IPS DF 6.9 (cell line): ENCODE data around the gene TMEM120B.

Experiments used
- DNase-seq: peaks from one replicate; pipeline ENCODE4 v3.0.0-alpha.2; 2013; ENCODE audit warnings: low read depth, low spot score
- H3K27ac ChIP-seq: one replicate; pipeline ENCODE4 v1.5.1; 2013; ENCODE audit warnings: low read length, control low read depth
- H3K27me3 ChIP-seq: 2 replicates; pipeline ENCODE4 v1.6.1; 2013; ENCODE audit warnings: mild to moderate bottlenecking, low read length; ENCODE audit not compliant: control insufficient read depth, insufficient read depth
- H3K36me3 ChIP-seq: 2 replicates; pipeline ENCODE4 v1.6.1; 2013; ENCODE audit warnings: low read length; ENCODE audit not compliant: control insufficient read depth, insufficient read depth
- H3K4me1 ChIP-seq: 2 replicates; pipeline ENCODE4 v1.6.1; 2013; ENCODE audit warnings: low read length; ENCODE audit not compliant: control insufficient read depth, insufficient read depth
- H3K4me3 ChIP-seq: 2 replicates; pipeline ENCODE4 v1.5.1; 2013; ENCODE audit warnings: mild to moderate bottlenecking, low read length
- H3K9me3 ChIP-seq: 2 replicates; pipeline ENCODE4 v1.6.1; 2013; ENCODE audit warnings: low read length, inconsistent platforms; ENCODE audit not compliant: control insufficient read depth, insufficient read depth
- WGBS: extraction: QIAGEN DNeasy Blood & Tissue Kit; methylation state at CpG from one replicate; pipeline ENCODE4 v1.1.7; 2013; ENCODE audit warnings: mixed read lengths, missing lambda C conversion rate; ENCODE audit not compliant: insufficient read length, insufficient coverage; 5-methylcytosine and 5-hydroxymethylcytosine counted together

Gene TMEM120B

DNA sequence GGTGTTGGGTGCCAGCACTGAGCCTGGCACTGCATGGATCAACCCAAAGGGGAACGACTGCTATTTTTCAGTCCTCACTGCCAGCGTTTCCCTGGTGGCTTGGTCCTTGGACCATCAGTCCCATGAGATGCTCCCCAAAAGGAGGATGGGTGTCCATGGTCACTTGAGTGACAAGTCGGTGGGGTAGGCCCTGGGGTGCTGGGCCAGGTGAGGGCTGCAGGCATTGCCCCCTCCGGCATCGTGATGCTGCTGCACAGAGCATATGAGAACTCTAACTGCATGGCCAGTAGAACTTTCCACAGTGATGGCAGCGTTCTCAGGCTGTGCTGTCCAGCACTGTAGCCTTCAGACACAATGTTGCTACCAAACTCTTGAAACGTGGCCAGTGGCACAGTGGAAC, 107.5 kb downstream of the TMEM120B start:
- Histone ChIP-seq H3K36me3 (peaks cover 31% of the 10 kb centered on the region), H3K4me3 (no peak overlapping the region), H3K27ac (no peak overlapping the region), H3K4me1 (no peaks in the 10 kb centered on the region), H3K27me3 (no peaks in the 10 kb centered on the region), H3K9me3 (no peaks in the 10 kb centered on the region)
- DNase-seq = no peak
- no CpG with 5 or more reads among the region's 7 CpGs for WGBS

DNA sequence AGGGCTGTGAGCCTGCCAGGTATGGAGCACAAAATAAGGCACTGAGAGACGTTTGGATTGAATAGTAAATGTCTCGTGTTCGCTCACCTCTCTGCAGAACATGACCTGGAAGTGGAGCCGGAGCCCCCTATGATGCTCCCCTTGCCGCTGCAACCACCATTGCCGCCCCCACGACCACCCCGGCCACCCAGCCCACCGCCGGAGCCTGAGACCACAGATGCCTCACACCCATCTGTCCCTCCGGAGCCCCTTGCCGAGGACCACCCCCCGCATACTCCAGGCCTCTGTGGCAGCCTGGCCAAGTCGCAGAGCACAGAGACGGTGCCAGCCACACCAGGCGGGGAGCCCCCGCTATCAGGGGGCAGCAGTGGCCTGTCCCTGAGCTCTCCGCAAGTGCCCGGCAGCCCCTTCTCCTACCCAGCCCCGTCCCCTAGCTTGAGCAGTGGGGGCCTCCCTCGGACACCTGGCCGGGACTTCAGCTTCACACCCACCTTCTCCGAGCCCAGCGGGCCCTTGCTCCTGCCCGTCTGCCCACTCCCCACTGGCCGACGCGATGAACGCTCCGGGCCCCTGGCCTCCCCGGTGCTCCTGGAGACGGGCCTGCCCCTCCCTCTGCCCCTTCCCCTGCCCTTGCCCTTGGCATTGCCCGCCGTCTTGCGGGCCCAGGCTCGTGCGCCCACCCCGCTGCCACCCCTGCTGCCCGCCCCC, 110.0 kb downstream of the TMEM120B start:
- Histone ChIP-seq H3K27me3 (no peaks in the 10 kb centered on the region), H3K27ac (no peak overlapping the region), H3K4me3 (no peak overlapping the region), H3K4me1 (no peaks in the 10 kb centered on the region), H3K9me3 (no peaks in the 10 kb centered on the region), H3K36me3 (peaks cover 28% of the 10 kb centered on the region)
- WGBS = no CpG with 5 or more reads among the region's 39 CpGs
- no peak for DNase-seq

DNA sequence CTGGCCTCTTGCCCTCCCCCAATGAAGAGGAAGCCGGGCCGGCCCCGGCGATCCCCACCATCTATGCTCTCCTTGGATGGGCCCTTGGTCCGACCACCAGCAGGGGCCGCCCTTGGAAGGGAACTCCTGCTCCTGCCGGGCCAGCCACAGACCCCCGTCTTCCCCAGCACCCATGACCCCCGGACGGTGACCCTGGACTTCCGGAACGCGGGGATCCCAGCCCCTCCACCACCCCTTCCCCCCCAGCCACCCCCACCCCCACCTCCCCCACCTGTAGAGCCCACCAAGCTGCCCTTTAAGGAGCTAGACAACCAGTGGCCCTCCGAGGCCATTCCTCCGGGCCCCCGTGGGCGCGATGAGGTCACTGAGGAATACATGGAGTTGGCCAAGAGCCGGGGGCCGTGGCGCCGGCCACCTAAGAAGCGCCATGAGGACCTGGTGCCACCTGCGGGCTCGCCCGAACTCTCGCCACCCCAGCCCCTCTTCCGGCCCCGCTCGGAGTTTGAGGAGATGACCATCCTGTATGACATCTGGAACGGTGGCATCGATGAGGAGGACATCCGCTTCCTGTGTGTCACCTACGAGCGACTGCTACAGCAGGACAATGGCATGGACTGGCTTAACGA, 110.7 kb downstream of the TMEM120B start:
- no peak overlapping the region for H3K27ac ChIP-seq

DNA sequence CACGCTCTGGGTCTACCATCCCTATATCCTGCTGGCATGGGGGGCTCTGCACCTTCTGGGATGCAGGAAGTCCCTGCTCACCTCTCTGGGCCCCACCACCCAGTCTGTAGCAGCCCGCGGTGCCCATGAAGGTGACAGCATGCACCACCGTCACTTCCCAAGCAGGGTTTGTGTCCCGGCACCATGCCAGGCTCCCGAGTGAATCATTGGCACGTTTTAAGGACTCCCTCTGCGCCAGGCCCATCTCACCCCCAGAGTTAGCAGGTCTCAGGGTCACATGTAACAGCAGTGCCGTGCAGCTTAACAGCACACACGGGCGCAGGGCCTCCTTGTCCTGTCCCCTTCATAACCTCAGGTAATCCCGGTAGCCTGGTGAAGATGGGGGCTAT, 111.2 kb downstream of the TMEM120B start:
- no CpG with 5 or more reads among the region's 12 CpGs for WGBS

More for the DNA sequence above, 110.7 kb downstream of the TMEM120B start:
- Histone ChIP-seq H3K27me3 (no peaks in the 10 kb centered on the region), H3K9me3 (no peaks in the 10 kb centered on the region), H3K36me3 (peaks cover 31% of the 10 kb centered on the region), H3K4me1 (no peaks in the 10 kb centered on the region), H3K4me3 (no peak overlapping the region)
- WGBS = no CpG with 5 or more reads among the region's 36 CpGs
- DNase-seq = no peak

DNA sequence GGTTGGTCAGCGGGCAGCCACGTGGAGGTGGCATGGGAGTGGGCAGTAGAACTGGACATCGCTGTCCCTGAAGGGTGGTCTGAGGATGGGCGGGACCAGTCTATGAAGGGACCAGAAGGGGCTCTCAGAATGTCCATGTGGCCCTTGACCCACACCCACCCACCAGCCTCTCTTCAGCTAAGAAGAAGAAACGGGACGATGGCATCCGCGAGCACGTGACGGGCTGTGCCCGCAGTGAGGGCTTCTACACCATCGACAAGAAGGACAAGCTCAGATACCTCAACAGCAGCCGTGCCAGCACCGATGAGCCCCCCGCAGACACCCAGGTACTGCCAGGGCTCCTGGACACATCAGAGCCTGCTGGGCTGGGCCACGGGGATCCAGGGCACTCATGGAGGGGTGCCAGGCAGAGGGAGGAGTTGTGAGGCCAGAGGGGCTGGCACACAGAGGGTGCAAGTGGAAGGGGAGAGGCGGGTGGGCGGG, 112.5 kb downstream of the TMEM120B start:
- Histone ChIP-seq H3K4me1 (no peaks in the 10 kb centered on the region), H3K27me3 (no peaks in the 10 kb centered on the region), H3K4me3 (no peak overlapping the region), H3K9me3 (no peaks in the 10 kb centered on the region), H3K36me3 (peaks cover 26% of the 10 kb centered on the region), H3K27ac (no peak overlapping the region)
- no CpG with 5 or more reads among the region's 18 CpGs for WGBS
- DNase-seq = no peak

More for the DNA sequence above, 111.2 kb downstream of the TMEM120B start:
- H3K4me3 ChIP-seq = no peak overlapping the region
- H3K36me3 ChIP-seq = peaks cover 34% of the 10 kb centered on the region
- no peaks in the 10 kb centered on the region for H3K4me1 ChIP-seq
- H3K27ac ChIP-seq = no peak overlapping the region
- H3K27me3 ChIP-seq = no peaks in the 10 kb centered on the region
- no peak for DNase-seq
- no peaks in the 10 kb centered on the region for H3K9me3 ChIP-seq

DNA sequence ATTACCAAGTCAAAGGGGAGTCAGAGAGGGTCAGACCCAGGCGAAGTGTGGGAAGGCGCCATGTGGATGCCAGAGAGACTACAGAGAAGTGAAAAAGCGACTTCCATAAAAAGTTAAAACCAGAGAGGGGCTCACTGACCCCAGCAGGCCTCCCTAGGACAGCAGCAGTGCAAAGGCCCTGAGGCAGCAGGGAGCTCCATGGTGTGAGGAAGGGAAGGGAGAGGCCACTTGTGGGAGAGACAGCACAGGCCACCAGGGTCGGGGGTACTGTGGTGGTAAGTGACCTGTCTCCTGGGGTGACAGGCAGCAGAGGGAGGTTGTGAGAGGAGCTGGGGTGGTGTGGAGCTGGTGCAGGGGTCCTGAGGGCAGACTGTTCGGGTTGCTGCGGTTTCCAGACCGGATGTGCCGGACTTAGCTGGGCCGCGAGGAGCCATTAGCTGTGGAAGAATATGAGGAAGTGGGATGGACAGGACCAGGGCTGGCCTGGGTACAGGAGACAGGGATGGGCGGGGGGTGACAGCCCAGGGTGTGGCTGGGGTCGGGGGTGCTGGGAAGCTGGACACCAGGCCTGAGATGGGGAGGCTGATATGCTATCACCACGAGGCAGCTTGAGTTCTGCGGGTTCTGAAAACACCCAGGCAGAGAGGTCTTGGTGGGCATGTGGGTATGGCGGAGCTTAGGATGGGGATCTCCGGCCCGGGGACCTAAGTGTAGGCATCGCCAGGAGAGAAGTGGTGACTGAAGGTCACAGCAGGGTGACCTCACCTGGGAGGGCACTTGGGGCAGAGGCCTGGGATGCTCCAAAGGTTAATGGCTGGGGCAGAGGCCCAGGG, 114.0 kb downstream of the TMEM120B start:
- H3K36me3 ChIP-seq = peaks cover 29% of the 10 kb centered on the region
- no peaks in the 10 kb centered on the region for H3K9me3 ChIP-seq
- no peak for DNase-seq
- H3K4me1 ChIP-seq = no peaks in the 10 kb centered on the region
- H3K27me3 ChIP-seq = no peaks in the 10 kb centered on the region
- H3K4me3 ChIP-seq = no peak overlapping the region
- H3K27ac ChIP-seq = no peak overlapping the region
- no CpG with 5 or more reads among the region's 18 CpGs for WGBS

DNA sequence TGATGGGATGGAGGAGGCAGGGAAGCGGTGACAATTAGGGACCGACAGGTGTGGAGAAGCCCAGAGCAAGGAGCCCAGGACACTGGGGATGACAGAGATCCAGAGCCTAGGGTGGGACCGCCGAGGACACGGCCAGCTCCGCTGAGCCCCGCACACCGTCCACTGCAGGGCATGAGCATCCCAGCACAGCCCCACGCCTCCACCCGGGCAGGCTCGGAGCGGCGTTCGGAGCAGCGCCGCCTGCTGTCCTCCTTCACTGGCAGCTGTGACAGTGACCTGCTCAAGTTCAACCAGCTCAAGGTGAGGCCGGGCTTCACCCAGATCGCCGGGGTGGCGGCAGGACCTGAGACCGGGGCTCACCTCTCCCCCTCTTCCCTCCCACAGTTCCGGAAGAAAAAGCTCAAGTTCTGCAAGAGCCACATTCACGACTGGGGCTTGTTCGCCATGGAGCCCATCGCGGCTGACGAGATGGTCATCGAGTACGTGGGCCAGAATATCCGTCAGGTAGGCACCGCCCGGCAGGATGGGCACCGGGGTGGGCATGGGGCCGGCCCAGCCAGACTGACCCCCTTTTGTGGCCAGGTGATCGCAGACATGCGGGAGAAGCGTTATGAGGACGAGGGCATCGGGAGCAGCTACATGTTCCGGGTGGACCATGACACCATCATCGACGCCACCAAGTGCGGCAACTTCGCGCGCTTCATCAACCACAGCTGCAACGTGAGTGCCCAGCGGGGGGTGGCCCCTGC, 115.0 kb downstream of the TMEM120B start:
- no peak overlapping the region for H3K27ac ChIP-seq
- no peaks in the 10 kb centered on the region for H3K4me1 ChIP-seq
- H3K9me3 ChIP-seq = no peaks in the 10 kb centered on the region
- no peak for DNase-seq
- no CpG with 5 or more reads among the region's 48 CpGs for WGBS
- H3K27me3 ChIP-seq = no peaks in the 10 kb centered on the region
- H3K36me3 ChIP-seq = peaks cover 25% of the 10 kb centered on the region
- H3K4me3 ChIP-seq = no peak overlapping the region

DNA sequence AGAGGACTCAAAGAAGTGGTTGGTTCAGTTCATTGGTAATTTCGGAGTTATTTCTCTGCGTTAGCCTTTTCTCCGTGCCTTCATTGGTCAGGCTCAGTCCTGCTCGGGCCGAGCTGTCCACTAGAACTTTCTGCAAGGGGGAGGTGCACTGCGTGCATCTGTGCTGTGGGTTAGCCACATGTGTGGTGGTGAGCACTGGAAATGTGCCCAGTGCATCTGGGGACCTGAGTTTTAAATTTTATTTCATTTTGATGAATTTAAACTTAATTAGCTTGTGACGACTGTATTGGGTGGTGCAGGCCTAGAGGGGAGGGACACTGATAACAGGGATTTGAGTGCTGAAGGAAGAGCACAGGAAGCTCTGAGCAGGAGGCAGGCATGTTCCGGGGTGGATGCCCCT, 115.8 kb downstream of the TMEM120B start:
- peaks cover 22% of the 10 kb centered on the region for H3K36me3 ChIP-seq
- DNase-seq = no peak
- no peaks in the 10 kb centered on the region for H3K27me3 ChIP-seq
- WGBS = no CpG with 5 or more reads among the region's 8 CpGs
- no peak overlapping the region for H3K4me3 ChIP-seq
- no peaks in the 10 kb centered on the region for H3K4me1 ChIP-seq
- no peak overlapping the region for H3K27ac ChIP-seq
- H3K9me3 ChIP-seq = no peaks in the 10 kb centered on the region

DNA sequence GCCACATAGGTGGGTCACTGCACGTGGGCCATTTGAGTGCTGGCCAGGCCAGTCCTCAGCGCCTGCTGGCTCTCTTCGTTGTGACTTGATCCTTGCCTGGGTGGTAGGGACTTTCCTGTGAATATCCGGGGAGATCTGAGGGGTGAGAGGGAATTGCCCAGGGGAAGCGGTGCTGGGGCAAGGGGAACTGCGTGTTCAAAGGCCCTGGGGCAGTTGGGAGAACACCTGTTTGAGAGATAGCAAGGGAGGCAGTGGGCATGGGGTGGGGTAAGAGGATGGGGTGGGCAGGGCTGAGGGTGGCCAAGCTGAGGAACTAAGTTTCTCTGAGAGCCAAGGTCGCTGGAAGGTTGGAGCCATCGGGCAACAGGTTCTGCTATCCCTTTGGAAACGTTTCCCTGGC, 116.3 kb downstream of the TMEM120B start:
- DNase-seq = no peak
- H3K4me3 ChIP-seq = no peak overlapping the region
- WGBS = no CpG with 5 or more reads among the region's 9 CpGs
- no peak overlapping the region for H3K27ac ChIP-seq
- no peaks in the 10 kb centered on the region for H3K4me1 ChIP-seq
- no peaks in the 10 kb centered on the region for H3K27me3 ChIP-seq
- H3K36me3 ChIP-seq = peaks cover 18% of the 10 kb centered on the region
- no peaks in the 10 kb centered on the region for H3K9me3 ChIP-seq
